Panc1 (cell line): Measurements from ENCODE around the gene DIPK1B. TPM values are rescaled to one million over a fixed set of nuclear protein-coding genes. Genes with fewer than 3 reads are reported as not detected.

Source experiments
- ATAC-seq: fragments of 200-7000 bp; cut with Tn5 transposase; 2 replicates; pipeline ENCODE4 v1.9.1; 2020; ENCODE audit warnings: mild to moderate bottlenecking, moderate library complexity
- BruUV-seq: library from RNA; stranded (reverse); fragments of 400-500 nt; replicated peaks from 2 replicates; lab custom pipeline; 2021; lab: Mats Ljungman, UMichigan
- CTCF ChIA-PET: fragments of 300-600 bp; sonication (Branson Sonifier 250); formaldehyde crosslinking; loops from one replicate; lab custom pipeline; 2022; ENCODE audit warnings: antibody characterized with exemption; lab: Charles Lee
- POLR2A ChIA-PET: fragments of 300-600 bp; sonication (Branson Sonifier 250); formaldehyde crosslinking; loops from one replicate; lab custom pipeline; 2022; ENCODE audit warnings: antibody characterized with exemption; lab: Charles Lee
- DNase-seq: peaks from one replicate; pipeline ENCODE4 v3.0.0-alpha.2; 2010; ENCODE audit warnings: low read depth, low spot score
- H3K27ac ChIP-seq: 2 replicates; pipeline ENCODE4 v1.5.1; 2011; ENCODE audit warnings: mild to moderate bottlenecking, low read length, inconsistent platforms
- H3K27me3 ChIP-seq: fragments of 200-500 bp; sonication (Bioruptor generic); 2 replicates; pipeline ENCODE4 v1.6.0; 2014; ENCODE audit warnings: low read length, inconsistent platforms; ENCODE audit not compliant: control insufficient read depth, insufficient read depth
- H3K36me3 ChIP-seq: fragments of 200-500 bp; sonication (Bioruptor generic); 2 replicates; pipeline ENCODE4 v1.5.1; 2014; ENCODE audit warnings: inconsistent platforms, mild to moderate bottlenecking, low read length, moderate library complexity; ENCODE audit not compliant: control insufficient read depth, insufficient read depth
- H3K4me1 ChIP-seq: 2 replicates; pipeline ENCODE4 v1.5.1; 2011; ENCODE audit warnings: inconsistent platforms, mild to moderate bottlenecking, low read length, moderate library complexity; ENCODE audit not compliant: control insufficient read depth, insufficient read depth
- H3K4me3 ChIP-seq, 2 experiments: 2 replicates each; pipeline ENCODE4 v1.5.1; 2011 to 2012; ENCODE audit warnings: low read depth in 2 of 2, low read length in 2 of 2, mild to moderate bottlenecking in 2 of 2, inconsistent platforms in 1 of 2, moderate library complexity in 1 of 2
- H3K9me3 ChIP-seq: fragments of 200-500 bp; sonication (Bioruptor generic); 2 replicates; pipeline ENCODE4 v1.5.1; 2014; ENCODE audit warnings: low read depth, mild to moderate bottlenecking, inconsistent platforms, low read length, moderate library complexity; ENCODE audit not compliant: control insufficient read depth, insufficient read depth
- POLR2AphosphoS5 ChIP-seq: IDR thresholded peaks from 2 replicates; pipeline ENCODE4 v1.6.1; 2012; ENCODE audit warnings: mild to moderate bottlenecking, low read depth, low read length, moderate library complexity
- SIN3A ChIP-seq: IDR thresholded peaks from 2 replicates; pipeline ENCODE4 v1.6.1; 2012; ENCODE audit warnings: low read depth, mild to moderate bottlenecking, low read length, moderate library complexity, borderline replicate concordance; ENCODE audit not compliant: insufficient read depth
- TCF7L2 ChIP-seq: IDR thresholded peaks from 2 replicates; pipeline ENCODE4 v1.6.1; 2011; ENCODE audit warnings: mild to moderate bottlenecking, low read depth, low read length, inconsistent platforms
- in situ Hi-C: cut with HindIII; loops from 2 replicates; pipeline ENCODE4 v1.10.0; 2016; ENCODE audit warnings: low sequenced_read_pairs, low pct_unique_long_range_greater_than_20kb
- intact Hi-C: fragments of 100-400 bp; cut with micrococcal nuclease; formaldehyde crosslinking; loops from one replicate; pipeline ENCODE4 v1.10.0; 2022; ENCODE audit not compliant: unreplicated experiment
- total RNA-seq: library from RNA; stranded (reverse); gene quantifications from one replicate; pipeline ENCODE4 v1.2.1, GENCODE V29; 2021; ENCODE audit not compliant: unreplicated experiment
- TF ChIP-seq, protein P1 (sequence below), 2 experiments: IDR thresholded peaks; 2 replicates each; pipeline ENCODE4 v1.6.1; 2011 to 2012; ENCODE audit warnings: low read depth in 2 of 2, control low read depth in 1 of 2, low read length in 1 of 2, mild to moderate bottlenecking in 1 of 2, moderate library complexity in 1 of 2; ENCODE audit not compliant: insufficient read depth in 1 of 2
- TF ChIP-seq, protein P2 (sequence below): fragments of 450-650 bp; IDR thresholded peaks from 2 replicates; pipeline ENCODE4 v1.5.1; 2017; ENCODE audit warnings: mild to moderate bottlenecking

The DIPK1B gene
- total RNA-seq, 1 experiment from 2014 or later: 10.6 TPM

DNA sequence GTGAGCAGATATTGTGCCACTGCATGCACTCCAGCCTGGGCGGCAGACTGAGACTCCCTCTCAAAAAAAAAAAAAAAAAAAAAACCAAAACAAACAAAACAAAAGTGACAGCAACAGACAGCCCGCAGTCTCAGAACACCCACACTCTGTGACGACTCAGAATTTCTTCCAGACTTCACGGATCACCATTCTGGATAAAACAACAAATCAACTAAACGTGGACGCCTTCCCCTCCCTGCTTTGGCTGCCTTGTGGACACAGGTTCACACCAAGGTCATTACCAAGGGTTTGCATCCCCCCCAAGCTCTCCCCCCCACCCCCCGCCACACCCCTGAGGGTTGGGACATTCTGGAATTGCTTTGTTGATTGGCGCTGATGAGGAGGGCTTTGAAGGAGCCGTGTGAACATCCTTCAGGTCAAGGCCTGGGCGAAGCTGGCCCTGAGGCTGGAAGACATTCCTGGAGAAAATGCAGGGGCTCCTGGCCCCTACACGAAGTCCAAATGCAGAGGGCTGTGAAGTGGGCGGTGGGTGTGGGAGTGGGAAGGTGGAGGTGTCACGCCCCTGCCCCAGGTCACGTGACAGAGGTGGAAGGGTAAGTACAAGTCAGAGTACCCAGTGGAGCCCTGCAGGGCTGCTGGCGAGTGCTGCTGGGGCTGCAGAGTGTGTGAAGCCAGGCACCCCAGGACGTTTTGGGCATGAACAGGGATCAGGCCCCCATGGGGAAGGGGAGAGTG, 20.2 kb downstream of the DIPK1B start:
- in situ Hi-C loops: no loop called here
- Histone ChIP-seq H3K27ac (no peak overlapping the region), H3K27me3 (no peaks in the 10 kb centered on the region), H3K4me1 (peaks cover 6% of the 10 kb centered on the region), H3K36me3 (peaks cover 2% of the 10 kb centered on the region; the same call in 1 of the 2 replicates), H3K4me3 (no peak overlapping the region), H3K9me3 (no peaks in the 10 kb centered on the region)
- DNase-seq: no peak
- intact Hi-C loops: no loop called here
- CTCF ChIA-PET: no interaction called here
- no TSS peak for BruUV-seq
- TF ChIP-seq, protein P1, sequence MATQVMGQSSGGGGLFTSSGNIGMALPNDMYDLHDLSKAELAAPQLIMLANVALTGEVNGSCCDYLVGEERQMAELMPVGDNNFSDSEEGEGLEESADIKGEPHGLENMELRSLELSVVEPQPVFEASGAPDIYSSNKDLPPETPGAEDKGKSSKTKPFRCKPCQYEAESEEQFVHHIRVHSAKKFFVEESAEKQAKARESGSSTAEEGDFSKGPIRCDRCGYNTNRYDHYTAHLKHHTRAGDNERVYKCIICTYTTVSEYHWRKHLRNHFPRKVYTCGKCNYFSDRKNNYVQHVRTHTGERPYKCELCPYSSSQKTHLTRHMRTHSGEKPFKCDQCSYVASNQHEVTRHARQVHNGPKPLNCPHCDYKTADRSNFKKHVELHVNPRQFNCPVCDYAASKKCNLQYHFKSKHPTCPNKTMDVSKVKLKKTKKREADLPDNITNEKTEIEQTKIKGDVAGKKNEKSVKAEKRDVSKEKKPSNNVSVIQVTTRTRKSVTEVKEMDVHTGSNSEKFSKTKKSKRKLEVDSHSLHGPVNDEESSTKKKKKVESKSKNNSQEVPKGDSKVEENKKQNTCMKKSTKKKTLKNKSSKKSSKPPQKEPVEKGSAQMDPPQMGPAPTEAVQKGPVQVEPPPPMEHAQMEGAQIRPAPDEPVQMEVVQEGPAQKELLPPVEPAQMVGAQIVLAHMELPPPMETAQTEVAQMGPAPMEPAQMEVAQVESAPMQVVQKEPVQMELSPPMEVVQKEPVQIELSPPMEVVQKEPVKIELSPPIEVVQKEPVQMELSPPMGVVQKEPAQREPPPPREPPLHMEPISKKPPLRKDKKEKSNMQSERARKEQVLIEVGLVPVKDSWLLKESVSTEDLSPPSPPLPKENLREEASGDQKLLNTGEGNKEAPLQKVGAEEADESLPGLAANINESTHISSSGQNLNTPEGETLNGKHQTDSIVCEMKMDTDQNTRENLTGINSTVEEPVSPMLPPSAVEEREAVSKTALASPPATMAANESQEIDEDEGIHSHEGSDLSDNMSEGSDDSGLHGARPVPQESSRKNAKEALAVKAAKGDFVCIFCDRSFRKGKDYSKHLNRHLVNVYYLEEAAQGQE (IDR thresholded peaks at IDR 0.05; ENCODE audit: insufficient read depth in 1 of 2, low read depth in 2 of 2, low read length in 1 of 2): no peak
- TF ChIP-seq POLR2AphosphoS5 (no peak), SIN3A (no peak), TCF7L2 (no peak)
- TF ChIP-seq, protein P2, sequence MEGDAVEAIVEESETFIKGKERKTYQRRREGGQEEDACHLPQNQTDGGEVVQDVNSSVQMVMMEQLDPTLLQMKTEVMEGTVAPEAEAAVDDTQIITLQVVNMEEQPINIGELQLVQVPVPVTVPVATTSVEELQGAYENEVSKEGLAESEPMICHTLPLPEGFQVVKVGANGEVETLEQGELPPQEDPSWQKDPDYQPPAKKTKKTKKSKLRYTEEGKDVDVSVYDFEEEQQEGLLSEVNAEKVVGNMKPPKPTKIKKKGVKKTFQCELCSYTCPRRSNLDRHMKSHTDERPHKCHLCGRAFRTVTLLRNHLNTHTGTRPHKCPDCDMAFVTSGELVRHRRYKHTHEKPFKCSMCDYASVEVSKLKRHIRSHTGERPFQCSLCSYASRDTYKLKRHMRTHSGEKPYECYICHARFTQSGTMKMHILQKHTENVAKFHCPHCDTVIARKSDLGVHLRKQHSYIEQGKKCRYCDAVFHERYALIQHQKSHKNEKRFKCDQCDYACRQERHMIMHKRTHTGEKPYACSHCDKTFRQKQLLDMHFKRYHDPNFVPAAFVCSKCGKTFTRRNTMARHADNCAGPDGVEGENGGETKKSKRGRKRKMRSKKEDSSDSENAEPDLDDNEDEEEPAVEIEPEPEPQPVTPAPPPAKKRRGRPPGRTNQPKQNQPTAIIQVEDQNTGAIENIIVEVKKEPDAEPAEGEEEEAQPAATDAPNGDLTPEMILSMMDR: no peak
- ATAC-seq: no peak
- POLR2A ChIA-PET: no interaction called here

DNA sequence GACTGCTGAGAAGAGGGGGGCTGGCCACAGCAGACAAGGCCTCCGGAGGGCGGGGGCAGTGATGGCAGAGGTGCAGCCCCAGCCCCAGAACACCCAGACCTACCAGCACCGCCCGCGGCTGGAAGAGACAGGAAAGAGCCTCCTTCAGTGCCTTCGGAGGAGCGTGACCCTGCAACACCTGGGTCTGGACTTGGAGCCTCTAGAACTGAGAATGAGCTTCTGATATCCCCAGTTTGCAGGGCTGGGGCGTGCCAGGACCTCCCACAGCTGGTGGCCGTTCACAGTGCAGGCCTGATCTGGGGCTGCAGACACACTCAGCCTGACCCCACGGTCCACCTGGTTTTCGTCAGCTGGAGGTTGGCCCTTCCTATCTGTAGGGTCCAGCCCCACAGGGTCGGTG, 21.2 kb downstream of the DIPK1B start:
- H3K9me3 ChIP-seq: no peaks in the 10 kb centered on the region
- ATAC-seq: no peak
- no peaks in the 10 kb centered on the region for H3K36me3 ChIP-seq
- TF ChIP-seq SIN3A (no peak), TCF7L2 (no peak), POLR2AphosphoS5 (no peak)
- TF ChIP-seq, protein P1 (IDR thresholded peaks at IDR 0.05; ENCODE audit: insufficient read depth in 1 of 2, low read depth in 2 of 2, low read length in 1 of 2): no peak
- TF ChIP-seq, protein P2: no peak
- ChIA-PET POLR2A (no interaction called here), CTCF (no interaction called here)
- intact Hi-C loops: no loop called here
- no peak for DNase-seq
- H3K4me1 ChIP-seq: peaks cover 6% of the 10 kb centered on the region
- no peak overlapping the region for H3K27ac ChIP-seq
- H3K4me3 ChIP-seq: no peak overlapping the region
- no TSS peak for BruUV-seq
- in situ Hi-C loops: no loop called here
- H3K27me3 ChIP-seq: no peaks in the 10 kb centered on the region
